ENCODE results near the gene SMIM5. TPM values are rescaled to one million over a fixed set of nuclear protein-coding genes. Genes with fewer than 3 reads are reported as not detected.

The SMIM5 gene
- total RNA-seq, 4 donors from 2014 or later, result 0.22 TPM; not detected in 3

DNA sequence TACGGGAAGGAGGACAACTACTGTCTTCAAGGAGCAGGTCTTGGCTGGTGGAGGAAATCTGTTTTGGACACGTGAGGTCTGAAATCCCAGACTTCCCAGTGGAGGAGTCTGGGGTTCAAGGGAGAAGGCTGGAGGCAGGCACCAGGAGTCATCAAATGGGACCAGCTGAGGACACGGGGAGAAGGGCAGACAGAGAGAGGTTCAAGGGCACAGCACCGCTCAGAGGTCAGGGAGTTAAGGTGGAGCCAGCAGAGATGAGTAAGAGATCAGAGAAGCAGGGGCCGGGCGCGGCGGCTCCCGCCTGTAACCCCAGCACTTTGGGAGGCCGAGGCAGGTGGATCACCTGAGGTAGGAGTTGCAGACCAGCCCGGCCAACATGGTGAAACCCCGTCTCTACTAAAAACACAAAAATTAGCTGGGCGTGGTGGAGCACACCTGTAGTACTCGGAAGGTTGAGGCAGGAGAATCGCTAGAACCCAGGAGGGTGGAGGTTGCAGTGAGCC, 10.4 kb upstream of the SMIM5 start:
- Histone ChIP-seq H3K27ac (no peak overlapping the region), H3K9me3 (no peaks in the 10 kb centered on the region), H3K36me3 (peaks cover 0 to 20% of the 10 kb centered on the region in 2 donors), H3K27me3 (no peaks in the 10 kb centered on the region), H3K4me1 (peaks cover 0 to 9% of the 10 kb centered on the region in 2 donors), H3K4me3 (no peak overlapping the region)
- no peak for ATAC-seq
- TF ChIP-seq, protein P1, sequence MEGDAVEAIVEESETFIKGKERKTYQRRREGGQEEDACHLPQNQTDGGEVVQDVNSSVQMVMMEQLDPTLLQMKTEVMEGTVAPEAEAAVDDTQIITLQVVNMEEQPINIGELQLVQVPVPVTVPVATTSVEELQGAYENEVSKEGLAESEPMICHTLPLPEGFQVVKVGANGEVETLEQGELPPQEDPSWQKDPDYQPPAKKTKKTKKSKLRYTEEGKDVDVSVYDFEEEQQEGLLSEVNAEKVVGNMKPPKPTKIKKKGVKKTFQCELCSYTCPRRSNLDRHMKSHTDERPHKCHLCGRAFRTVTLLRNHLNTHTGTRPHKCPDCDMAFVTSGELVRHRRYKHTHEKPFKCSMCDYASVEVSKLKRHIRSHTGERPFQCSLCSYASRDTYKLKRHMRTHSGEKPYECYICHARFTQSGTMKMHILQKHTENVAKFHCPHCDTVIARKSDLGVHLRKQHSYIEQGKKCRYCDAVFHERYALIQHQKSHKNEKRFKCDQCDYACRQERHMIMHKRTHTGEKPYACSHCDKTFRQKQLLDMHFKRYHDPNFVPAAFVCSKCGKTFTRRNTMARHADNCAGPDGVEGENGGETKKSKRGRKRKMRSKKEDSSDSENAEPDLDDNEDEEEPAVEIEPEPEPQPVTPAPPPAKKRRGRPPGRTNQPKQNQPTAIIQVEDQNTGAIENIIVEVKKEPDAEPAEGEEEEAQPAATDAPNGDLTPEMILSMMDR (IDR thresholded peaks at IDR 0.05 in 4 of 5, conservative IDR thresholded peaks at IDR 0.05 in 1 of 5), result no peak
- no peak for TF ChIP-seq POLR2A (IDR thresholded peaks at IDR 0.05)
- intact Hi-C loops (cut with DNase I; ENCODE audit: low total_unique reads), result no loop called here
- in situ Hi-C loops (cut with MboI; ENCODE audit: low sequenced_read_pairs in 4 of 4), result no loop called here
- DNase-seq, result no peak

DNA sequence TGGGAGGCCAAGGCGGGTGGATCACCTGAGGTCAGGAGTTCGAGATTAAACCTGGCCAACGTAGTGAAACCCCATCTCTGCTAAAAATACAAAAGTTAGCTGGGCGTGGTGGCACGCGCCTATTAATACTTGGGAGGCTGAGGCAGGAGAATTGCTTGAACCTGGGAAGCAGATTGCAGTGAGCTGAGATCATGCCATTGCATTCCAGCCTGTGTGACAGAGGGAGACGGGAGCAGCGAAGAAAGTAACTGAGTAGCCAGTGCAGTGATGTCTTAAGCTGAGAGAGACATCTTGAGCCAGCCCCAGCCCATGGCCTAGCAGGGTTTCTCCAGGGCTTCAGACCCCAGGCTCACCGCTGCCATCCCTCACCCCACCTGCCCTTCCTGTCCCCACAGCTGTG, 9.8 kb upstream of the SMIM5 start:
- Histone ChIP-seq H3K4me3 (no peak overlapping the region), H3K27ac (no peak overlapping the region), H3K27me3 (no peaks in the 10 kb centered on the region), H3K36me3 (peaks cover 0 to 20% of the 10 kb centered on the region in 2 donors), H3K9me3 (no peaks in the 10 kb centered on the region), H3K4me1 (peaks cover 0 to 9% of the 10 kb centered on the region in 2 donors)
- in situ Hi-C loops (cut with MboI; ENCODE audit: low sequenced_read_pairs in 4 of 4) (no loop called here), intact Hi-C loops (cut with DNase I; ENCODE audit: low total_unique reads) (no loop called here)
- ATAC-seq (no peak), DNase-seq (no peak)
- no peak for TF ChIP-seq POLR2A (IDR thresholded peaks at IDR 0.05)
- TF ChIP-seq, protein P1 (IDR thresholded peaks at IDR 0.05 in 4 of 5, conservative IDR thresholded peaks at IDR 0.05 in 1 of 5), result no peak

DNA sequence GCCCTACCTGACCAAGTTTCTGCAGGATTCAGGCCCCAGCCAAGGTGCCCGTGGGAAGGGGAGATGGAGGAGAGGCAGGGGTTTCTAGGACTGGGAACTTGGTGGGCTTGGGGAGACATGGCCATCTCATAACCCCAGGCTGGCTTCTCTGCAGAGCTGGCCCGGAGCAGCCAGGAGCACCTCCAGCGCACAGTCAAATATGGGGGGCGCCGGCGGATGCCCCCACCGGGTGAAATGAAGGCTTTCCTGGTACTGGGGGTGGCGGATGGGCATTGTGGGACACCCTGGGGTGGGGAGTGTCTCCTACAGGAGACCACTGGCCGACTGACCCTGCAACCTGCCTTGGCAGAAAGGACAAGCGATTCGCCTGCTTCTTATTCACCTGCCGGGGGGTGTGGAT, 9.2 kb upstream of the SMIM5 start:
- DNase-seq (no peak), ATAC-seq (no peak)
- H3K27ac ChIP-seq, result no peak overlapping the region
- no peak for TF ChIP-seq POLR2A (IDR thresholded peaks at IDR 0.05)
- TF ChIP-seq, protein P1 (IDR thresholded peaks at IDR 0.05 in 4 of 5, conservative IDR thresholded peaks at IDR 0.05 in 1 of 5), result no peak
- no peak overlapping the region for H3K4me3 ChIP-seq
- peaks cover 0 to 9% of the 10 kb centered on the region in 2 donors for H3K4me1 ChIP-seq
- in situ Hi-C loops (cut with MboI; ENCODE audit: low sequenced_read_pairs in 4 of 4) (no loop called here), intact Hi-C loops (cut with DNase I; ENCODE audit: low total_unique reads) (no loop called here)
- H3K9me3 ChIP-seq, result no peaks in the 10 kb centered on the region
- no peaks in the 10 kb centered on the region for H3K27me3 ChIP-seq
- peaks cover 0 to 20% of the 10 kb centered on the region in 2 donors for H3K36me3 ChIP-seq

DNA sequence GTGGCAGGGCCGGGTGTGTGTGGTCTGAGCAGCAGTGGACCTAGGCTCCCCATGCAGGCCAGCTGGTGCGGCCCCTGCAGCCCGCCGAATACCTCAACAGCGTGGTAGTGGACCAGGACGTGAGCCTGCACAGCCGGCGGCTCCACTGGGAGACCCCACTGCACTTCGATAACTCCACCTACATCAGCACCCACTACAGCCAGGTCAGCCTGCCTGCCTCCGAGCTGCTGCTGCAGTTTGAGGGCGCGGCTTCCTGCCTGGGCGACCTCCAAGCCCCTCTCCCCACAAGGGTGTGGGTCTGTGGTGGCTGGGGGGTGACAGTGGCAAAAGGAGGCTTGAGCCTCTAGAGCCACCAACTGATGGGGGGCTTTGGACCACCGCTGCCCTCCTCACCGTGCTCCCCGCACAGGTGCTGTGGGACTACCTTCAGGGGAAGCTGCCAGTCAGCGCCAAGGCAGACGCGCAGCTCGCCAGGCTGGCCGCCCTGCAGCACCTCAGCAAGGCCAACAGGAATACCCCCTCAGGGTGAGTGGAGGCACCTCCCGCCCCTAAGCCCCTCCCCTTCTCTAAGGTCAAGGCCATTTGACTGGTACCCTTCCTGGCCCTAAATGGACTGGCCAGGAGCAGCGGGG, 8.4 kb upstream of the SMIM5 start:
- Histone ChIP-seq H3K9me3 (no peaks in the 10 kb centered on the region), H3K36me3 (peaks cover 0 to 20% of the 10 kb centered on the region in 2 donors), H3K27ac (no peak overlapping the region), H3K4me3 (no peak overlapping the region), H3K27me3 (no peaks in the 10 kb centered on the region), H3K4me1 (peaks cover 0 to 9% of the 10 kb centered on the region in 2 donors)
- DNase-seq, result no peak
- intact Hi-C loops (cut with DNase I; ENCODE audit: low total_unique reads), result no loop called here
- in situ Hi-C loops (cut with MboI; ENCODE audit: low sequenced_read_pairs in 4 of 4), result no loop called here
- ATAC-seq, result no peak
- TF ChIP-seq, protein P1 (IDR thresholded peaks at IDR 0.05 in 4 of 5, conservative IDR thresholded peaks at IDR 0.05 in 1 of 5), result no peak
- TF ChIP-seq POLR2A (IDR thresholded peaks at IDR 0.05), result no peak

Data from gastrocnemius medialis (tissue), 4 donors.